Measurements from ENCODE around the gene CSAG1.
"Not testable (repeated sequence)": the region's sequence is repeated elsewhere in the genome, so short reads cannot be mapped to it uniquely, and the experiment has no call there.

CSAG1 gene

DNA sequence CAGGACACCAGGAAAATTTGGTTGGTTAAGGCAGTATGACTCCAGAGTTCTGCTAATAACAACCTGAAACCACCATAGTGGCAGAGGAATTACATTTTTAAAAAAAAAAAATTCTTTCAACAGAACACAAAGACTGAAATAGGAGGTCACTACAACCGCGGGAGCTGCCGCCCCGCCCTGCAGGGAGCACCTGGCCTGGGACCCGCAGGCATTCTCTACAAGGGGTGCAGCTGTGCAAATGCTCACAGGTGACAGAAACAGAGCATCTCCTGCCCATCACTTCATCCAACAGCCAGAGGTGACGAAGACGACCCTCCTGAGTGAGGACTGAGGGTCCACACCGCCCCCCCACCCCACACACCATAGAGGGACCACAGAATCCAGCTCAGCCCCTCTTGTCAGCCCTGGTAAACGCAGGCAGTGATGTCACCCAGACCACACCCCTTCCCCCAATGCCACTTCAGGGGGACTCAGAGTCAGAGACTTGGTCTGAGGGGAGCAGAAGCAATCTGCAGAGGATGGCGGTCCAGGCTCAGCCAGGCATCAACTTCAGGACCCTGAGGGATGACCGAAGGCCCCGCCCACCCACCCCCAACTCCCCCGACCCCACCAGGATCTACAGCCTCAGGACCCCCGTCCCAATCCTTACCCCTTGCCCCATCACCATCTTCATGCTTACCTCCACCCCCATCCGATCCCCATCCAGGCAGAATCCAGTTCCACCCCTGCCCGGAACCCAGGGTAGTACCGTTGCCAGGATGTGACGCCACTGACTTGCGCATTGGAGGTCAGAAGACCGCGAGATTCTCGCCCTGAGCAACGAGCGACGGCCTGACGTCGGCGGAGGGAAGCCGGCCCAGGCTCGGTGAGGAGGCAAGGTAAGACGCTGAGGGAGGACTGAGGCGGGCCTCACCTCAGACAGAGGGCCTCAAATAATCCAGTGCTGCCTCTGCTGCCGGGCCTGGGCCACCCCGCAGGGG lies 35.3 kb downstream of the CSAG1 start, which contains the start of gene MAGEA3:
Gene MAGEA3 (plus strand): TSS at position 843 of the 980 bp plus-strand sequence. CDS start 2,039 bp downstream, outside the sequence.
- not testable (repeated sequence) for DNase-seq (ENCODE audit: low spot score)

- DNase-seq (ENCODE audit: low spot score), result not testable (repeated sequence)
These were observed 52.5 kb downstream of the CSAG1 start for GRCh38 chrX:152681012-152681411.

All from RKO (cell line).